GM19397 (cell line): Measurements from ENCODE around the gene ISL2.

Source experiments
- ATAC-seq: cut with Tn5 transposase; IDR thresholded peaks from one replicate; pipeline ENCODE4 v1.9.1; 2021; ENCODE audit warnings: mild to moderate bottlenecking, moderate library complexity; ENCODE audit not compliant: unreplicated experiment

Gene ISL2

GRCh38 chr15:76368122-76368621 is 31.6 kb downstream of the ISL2 start:
- no peak for ATAC-seq

DNA sequence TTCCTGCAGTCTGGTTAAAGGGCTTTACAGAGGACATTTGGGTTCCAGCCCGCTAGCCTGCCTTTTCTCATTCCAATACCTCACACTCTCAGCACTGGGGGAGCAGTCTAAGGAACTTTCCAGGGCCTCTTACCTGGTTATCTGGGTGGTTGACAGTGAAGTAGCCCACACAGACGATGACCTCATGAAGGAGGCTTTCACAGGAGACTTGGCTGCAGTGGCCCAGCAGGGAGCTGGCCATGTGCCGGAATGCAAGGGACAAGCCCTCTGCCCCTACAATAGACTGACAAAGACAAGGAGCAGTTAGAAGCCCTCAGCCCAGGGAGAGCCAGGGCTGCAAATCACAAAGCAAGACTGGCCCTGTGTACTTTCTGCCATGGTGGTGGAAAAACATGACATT is 39.5 kb downstream of the ISL2 start:
- no peak for ATAC-seq

GRCh38 chr15:76376816-76377215 is 40.2 kb downstream of the ISL2 start:
- no peak for ATAC-seq

GRCh38 chr15:76377217-76377616 is 40.6 kb downstream of the ISL2 start:
- no peak for ATAC-seq

GRCh38 chr15:76377751-76378150 is 41.2 kb downstream of the ISL2 start:
- ATAC-seq, result no peak

DNA sequence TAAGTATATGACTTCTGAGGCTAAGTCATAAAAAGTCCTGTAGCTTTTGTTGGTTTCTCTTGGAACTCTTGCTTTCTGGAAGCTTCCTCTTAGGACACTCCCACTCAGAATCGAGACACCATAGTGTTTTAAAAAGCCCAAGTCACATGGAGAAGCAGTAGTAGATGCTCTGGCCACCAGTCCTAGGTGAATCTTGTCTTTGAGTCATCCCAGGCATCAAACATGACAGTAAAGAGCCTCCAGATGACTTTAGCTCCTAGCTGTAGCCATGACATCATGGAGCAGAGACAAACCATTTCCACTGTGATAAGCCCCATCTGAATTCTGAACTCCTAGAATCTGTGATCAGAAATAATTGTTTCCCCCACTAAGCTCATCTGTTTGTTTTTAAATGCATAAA is 42.1 kb downstream of the ISL2 start:
- ATAC-seq, result no peak

DNA sequence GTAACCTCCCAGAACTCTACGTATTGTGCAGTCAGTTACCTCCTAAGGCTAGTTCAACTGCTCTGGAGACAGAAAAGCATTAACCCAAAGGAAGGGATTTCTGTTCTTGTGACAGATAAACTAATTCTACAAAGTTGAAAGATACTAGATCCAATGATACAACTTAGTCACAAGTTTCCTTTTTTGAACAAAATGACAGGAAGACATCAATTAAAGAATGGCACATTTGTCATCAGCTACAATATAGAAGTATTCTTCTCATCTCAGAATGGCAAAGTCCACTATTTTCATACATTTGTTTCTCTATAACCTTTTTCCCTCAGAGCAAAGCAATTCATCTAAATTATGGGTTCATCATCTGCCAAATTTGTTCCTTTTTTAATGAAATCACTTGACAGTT is 43.7 kb downstream of the ISL2 start:
- no peak for ATAC-seq

- no peak for ATAC-seq
These were observed 44.8 kb downstream of the ISL2 start for GRCh38 chr15:76381366-76381765.

- ATAC-seq, result no peak
These were observed 46.6 kb downstream of the ISL2 start for GRCh38 chr15:76382987-76383728.

DNA sequence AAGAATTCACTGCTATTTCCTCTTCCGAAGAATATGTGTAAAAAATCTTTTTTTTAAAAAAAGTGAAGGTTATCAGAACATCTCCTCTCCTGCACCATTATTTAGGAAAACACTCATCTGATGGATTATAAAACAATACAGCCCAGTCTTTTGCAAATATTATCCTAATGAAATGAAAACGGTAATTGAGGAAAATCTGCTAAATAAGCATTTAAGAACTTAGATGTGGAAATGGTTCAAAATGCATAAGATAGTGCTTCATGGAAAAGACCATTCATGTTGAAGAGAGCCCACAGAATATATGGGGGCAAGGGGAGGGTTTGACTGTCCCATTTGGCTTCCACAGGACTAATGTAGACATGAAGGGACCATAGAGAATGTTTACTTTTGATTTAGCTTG is 47.8 kb downstream of the ISL2 start:
- no peak for ATAC-seq

GRCh38 chr15:76386178-76386577 is 49.6 kb downstream of the ISL2 start:
- ATAC-seq, result no peak

GRCh38 chr15:76386926-76387325 is 50.4 kb downstream of the ISL2 start:
- ATAC-seq, result no peak

DNA sequence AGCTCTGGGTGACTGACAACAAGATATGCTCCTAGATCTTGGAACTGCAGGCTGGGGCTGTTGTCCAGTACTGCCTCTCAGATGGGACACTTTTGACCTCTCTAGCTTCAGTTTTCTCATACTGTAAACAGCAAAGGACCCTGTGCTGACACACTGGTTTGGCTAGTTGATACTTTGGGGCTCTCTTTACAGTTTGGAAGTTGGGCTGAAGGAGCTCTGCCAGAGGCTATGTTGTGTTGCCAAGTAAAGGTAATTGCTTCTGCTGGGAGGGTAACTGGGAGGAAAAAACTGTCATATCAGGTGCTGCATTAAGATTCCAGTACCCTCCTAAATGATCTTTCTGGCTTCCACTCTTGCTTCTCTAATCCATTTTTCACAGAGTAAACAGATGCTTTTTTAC is 54.0 kb downstream of the ISL2 start:
- no peak for ATAC-seq

DNA sequence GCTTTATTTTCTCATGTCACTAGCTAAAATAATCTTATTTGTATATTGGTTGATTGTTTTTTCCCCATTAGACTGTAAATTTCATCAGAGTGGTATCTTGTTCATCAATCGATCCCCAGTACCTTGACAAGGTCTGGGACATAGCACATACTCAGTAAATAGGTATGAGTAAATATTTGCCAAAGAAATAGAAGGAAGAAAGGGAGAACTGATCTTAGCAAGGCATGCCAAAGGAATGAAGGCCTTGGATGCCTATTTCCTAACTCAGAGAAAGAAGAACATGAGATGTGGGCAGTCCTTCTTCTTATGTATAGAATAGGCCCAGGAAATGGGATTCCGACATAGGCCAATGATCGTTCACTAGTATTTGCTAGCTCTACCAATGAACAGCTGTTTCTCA is 54.7 kb downstream of the ISL2 start:
- no peak for ATAC-seq

DNA sequence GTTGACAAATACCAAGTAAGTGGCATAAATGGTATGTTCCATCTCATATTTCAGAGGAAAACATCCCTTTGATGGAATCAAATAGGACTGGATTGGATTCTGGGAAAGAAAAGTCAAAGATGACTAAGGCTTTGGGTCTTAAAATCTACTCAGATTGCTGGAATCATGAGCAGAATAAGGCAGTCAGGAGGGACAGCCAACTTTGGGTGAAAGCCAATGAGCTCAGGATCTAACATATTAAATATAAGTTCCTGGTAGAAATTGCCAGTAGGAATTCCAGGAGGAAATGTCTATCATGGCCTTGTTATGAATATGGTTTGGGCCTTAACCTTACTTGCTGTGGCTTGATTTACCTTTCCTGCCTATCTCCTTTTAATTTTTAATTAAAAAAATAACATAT is 55.3 kb downstream of the ISL2 start:
- ATAC-seq, result no peak
